Neural cell (in vitro differentiated cells): Measurements from ENCODE around the gene GPC5. TPM values are rescaled to one million over a fixed set of nuclear protein-coding genes. Genes with fewer than 3 reads are reported as not detected.

ENCODE experiments used
- H2AFZ ChIP-seq: fragments of 200-600, 300-800 bp; sonication (generic), shearing (Covaris generic); 2 replicates; pipeline ENCODE4 v1.6.0; 2014; ENCODE audit warnings: low read depth, mild to moderate bottlenecking, antibody characterized with exemption, low read length, moderate library complexity
- H3F3A ChIP-seq: fragments of 200-600 bp; shearing (Covaris generic); 2 replicates; pipeline ENCODE4 v1.6.1; 2016; ENCODE audit warnings: mild to moderate bottlenecking, moderate library complexity, mixed read lengths, antibody characterized with exemption, low read length; ENCODE audit not compliant: insufficient read depth, poor library complexity, severe bottlenecking
- H3K27ac ChIP-seq: fragments of 200-600, 300-800 bp; sonication (generic), shearing (Covaris generic); 2 replicates; pipeline ENCODE4 v1.5.1; 2014; ENCODE audit warnings: mild to moderate bottlenecking, low read length, moderate library complexity
- H3K27me3 ChIP-seq: fragments of 300-800, 200-600 bp; sonication (generic), shearing (Covaris generic); 2 replicates; pipeline ENCODE4 v1.6.0; 2014; ENCODE audit warnings: mild to moderate bottlenecking, low read depth, low read length, moderate library complexity; ENCODE audit not compliant: insufficient read depth
- H3K36me3 ChIP-seq: fragments of 300-800, 200-600 bp; sonication (generic), shearing (Covaris generic); 2 replicates; pipeline ENCODE4 v1.5.1; 2014; ENCODE audit warnings: mild to moderate bottlenecking, antibody characterized with exemption, low read length, moderate library complexity; ENCODE audit not compliant: insufficient read depth
- H3K4me2 ChIP-seq: fragments of 300-800, 200-600 bp; sonication (generic), shearing (Covaris generic); 2 replicates; pipeline ENCODE4 v1.6.0; 2014; ENCODE audit warnings: mild to moderate bottlenecking, low read length
- H3K4me3 ChIP-seq: fragments of 300-800, 200-600 bp; sonication (generic), shearing (Covaris generic); 2 replicates; pipeline ENCODE4 v1.5.1; 2014; ENCODE audit warnings: mild to moderate bottlenecking, low read length, moderate library complexity
- H3K79me2 ChIP-seq: fragments of 200-600 bp; shearing (Covaris generic); replicated peaks from 2 replicates; pipeline ENCODE4 v1.6.0; 2014; ENCODE audit warnings: mild to moderate bottlenecking, low read length, moderate library complexity; ENCODE audit not compliant: insufficient read depth
- H3K9ac ChIP-seq: fragments of 300-800, 200-600 bp; sonication (generic), shearing (Covaris generic); 2 replicates; pipeline ENCODE4 v1.6.1; 2016; ENCODE audit warnings: mild to moderate bottlenecking, low read length, mixed read lengths
- H3K9me2 ChIP-seq: fragments of 200-600 bp; shearing (Covaris generic); 2 replicates; pipeline ENCODE4 v1.6.1; 2016; ENCODE audit warnings: mild to moderate bottlenecking, low read length, mixed read lengths; ENCODE audit not compliant: insufficient read depth
- H3K9me3 ChIP-seq: fragments of 200-600, 300-800 bp; sonication (generic), shearing (Covaris generic); 2 replicates; pipeline ENCODE4 v1.6.1; 2016; ENCODE audit warnings: mild to moderate bottlenecking, mixed run types, low read length, moderate library complexity, mixed read lengths
- H4K20me1 ChIP-seq: fragments of 200-600 bp; shearing (Covaris generic); 2 replicates; pipeline ENCODE4 v1.6.1; 2016; ENCODE audit warnings: mild to moderate bottlenecking, mixed run types; ENCODE audit not compliant: insufficient read depth
- EP300 ChIP-seq: fragments of 450-650 bp; conservative IDR thresholded peaks from 2 replicates; pipeline ENCODE4 v1.6.1; 2014; ENCODE audit warnings: antibody characterized with exemption, mild to moderate bottlenecking, moderate library complexity; ENCODE audit not compliant: poor library complexity, severe bottlenecking
- EZH2 ChIP-seq: fragments of 200-600, 300-800 bp; shearing (Covaris generic), sonication (generic); IDR thresholded peaks from 2 replicates; pipeline ENCODE4 v1.6.1; 2014; ENCODE audit warnings: antibody characterized with exemption, low read length, borderline replicate concordance, mild to moderate bottlenecking; ENCODE audit not compliant: insufficient read depth, poor library complexity, severe bottlenecking
- MXI1 ChIP-seq: fragments of 450-650 bp; conservative IDR thresholded peaks from 2 replicates; pipeline ENCODE4 v1.6.1; 2014; ENCODE audit warnings: antibody characterized with exemption, mild to moderate bottlenecking; ENCODE audit not compliant: poor library complexity, severe bottlenecking
- POLR2AphosphoS5 ChIP-seq: IDR thresholded peaks from 2 replicates; pipeline ENCODE4 v1.6.1; 2012
- RAD21 ChIP-seq: fragments of 450-650 bp; conservative IDR thresholded peaks from 2 replicates; pipeline ENCODE4 v1.6.1; 2014; ENCODE audit warnings: antibody characterized with exemption, mild to moderate bottlenecking, moderate library complexity
- SMC3 ChIP-seq: fragments of 450-650 bp; conservative IDR thresholded peaks from 2 replicates; pipeline ENCODE4 v1.6.1; 2014; ENCODE audit warnings: antibody characterized with exemption, mild to moderate bottlenecking, moderate library complexity; ENCODE audit not compliant: poor library complexity
- TAF1 ChIP-seq: IDR thresholded peaks from 2 replicates; pipeline ENCODE4 v1.6.1; 2012; ENCODE audit warnings: low read depth
- polyA plus RNA-seq: library from polyadenylated mRNA; depleted of rRNA; stranded (reverse); fragments of >200 nt; gene quantifications from 2 replicates; pipeline ENCODE4 v1.2.3, GENCODE V29; 2014
- TF ChIP-seq, protein P1 (sequence below): IDR thresholded peaks from 2 replicates; pipeline ENCODE4 v1.6.1; 2012; ENCODE audit warnings: borderline replicate concordance
- TF ChIP-seq, protein P2 (sequence below): fragments of 450-650 bp; IDR thresholded peaks from 2 replicates; pipeline ENCODE4 v1.5.1; 2014; ENCODE audit warnings: antibody characterized with exemption, mild to moderate bottlenecking, moderate library complexity; ENCODE audit not compliant: poor library complexity, severe bottlenecking

Gene GPC5
- polyA plus RNA-seq, 1 donor from 2014 or later, result 5.0 TPM

DNA sequence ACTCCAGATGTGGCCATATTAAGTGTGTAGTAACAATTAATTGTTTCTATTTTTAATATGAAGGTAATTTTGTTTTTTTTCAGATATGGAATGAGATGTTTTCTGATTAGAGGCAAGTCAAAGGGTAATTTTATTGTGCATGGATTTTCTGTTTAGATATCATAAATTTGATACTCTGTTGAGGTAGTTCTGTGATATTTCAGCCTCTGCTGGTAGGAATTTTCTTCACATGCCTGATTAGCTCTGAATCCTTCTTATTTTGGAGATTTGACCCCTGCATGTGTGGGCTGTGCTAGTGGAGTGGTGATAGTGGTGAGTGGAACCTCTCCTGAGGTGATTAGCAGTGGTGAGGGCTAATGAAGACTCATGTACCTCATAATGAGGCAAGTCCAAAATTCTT lies 301.4 kb downstream of the GPC5 start:
- Histone ChIP-seq H3F3A (no peaks in the 10 kb centered on the region), H3K4me2 (no peak overlapping the region), H3K79me2 (no peaks in the 10 kb centered on the region), H3K9me2 (no peaks in the 10 kb centered on the region), H3K4me3 (no peak overlapping the region), H3K36me3 (no peaks in the 10 kb centered on the region), H4K20me1 (no peaks in the 10 kb centered on the region), H2AFZ (no peak overlapping the region), H3K27ac (no peak overlapping the region), H3K9ac (no peak overlapping the region), H3K9me3 (no peaks in the 10 kb centered on the region), H3K27me3 (no peaks in the 10 kb centered on the region)
- TF ChIP-seq MXI1, result no peak
- no peak for TF ChIP-seq RAD21
- TF ChIP-seq TAF1, result no peak
- no peak for TF ChIP-seq EP300
- TF ChIP-seq POLR2AphosphoS5, result no peak
- TF ChIP-seq EZH2, result no peak
- TF ChIP-seq, protein P1, sequence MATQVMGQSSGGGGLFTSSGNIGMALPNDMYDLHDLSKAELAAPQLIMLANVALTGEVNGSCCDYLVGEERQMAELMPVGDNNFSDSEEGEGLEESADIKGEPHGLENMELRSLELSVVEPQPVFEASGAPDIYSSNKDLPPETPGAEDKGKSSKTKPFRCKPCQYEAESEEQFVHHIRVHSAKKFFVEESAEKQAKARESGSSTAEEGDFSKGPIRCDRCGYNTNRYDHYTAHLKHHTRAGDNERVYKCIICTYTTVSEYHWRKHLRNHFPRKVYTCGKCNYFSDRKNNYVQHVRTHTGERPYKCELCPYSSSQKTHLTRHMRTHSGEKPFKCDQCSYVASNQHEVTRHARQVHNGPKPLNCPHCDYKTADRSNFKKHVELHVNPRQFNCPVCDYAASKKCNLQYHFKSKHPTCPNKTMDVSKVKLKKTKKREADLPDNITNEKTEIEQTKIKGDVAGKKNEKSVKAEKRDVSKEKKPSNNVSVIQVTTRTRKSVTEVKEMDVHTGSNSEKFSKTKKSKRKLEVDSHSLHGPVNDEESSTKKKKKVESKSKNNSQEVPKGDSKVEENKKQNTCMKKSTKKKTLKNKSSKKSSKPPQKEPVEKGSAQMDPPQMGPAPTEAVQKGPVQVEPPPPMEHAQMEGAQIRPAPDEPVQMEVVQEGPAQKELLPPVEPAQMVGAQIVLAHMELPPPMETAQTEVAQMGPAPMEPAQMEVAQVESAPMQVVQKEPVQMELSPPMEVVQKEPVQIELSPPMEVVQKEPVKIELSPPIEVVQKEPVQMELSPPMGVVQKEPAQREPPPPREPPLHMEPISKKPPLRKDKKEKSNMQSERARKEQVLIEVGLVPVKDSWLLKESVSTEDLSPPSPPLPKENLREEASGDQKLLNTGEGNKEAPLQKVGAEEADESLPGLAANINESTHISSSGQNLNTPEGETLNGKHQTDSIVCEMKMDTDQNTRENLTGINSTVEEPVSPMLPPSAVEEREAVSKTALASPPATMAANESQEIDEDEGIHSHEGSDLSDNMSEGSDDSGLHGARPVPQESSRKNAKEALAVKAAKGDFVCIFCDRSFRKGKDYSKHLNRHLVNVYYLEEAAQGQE, result no peak
- TF ChIP-seq, protein P2, sequence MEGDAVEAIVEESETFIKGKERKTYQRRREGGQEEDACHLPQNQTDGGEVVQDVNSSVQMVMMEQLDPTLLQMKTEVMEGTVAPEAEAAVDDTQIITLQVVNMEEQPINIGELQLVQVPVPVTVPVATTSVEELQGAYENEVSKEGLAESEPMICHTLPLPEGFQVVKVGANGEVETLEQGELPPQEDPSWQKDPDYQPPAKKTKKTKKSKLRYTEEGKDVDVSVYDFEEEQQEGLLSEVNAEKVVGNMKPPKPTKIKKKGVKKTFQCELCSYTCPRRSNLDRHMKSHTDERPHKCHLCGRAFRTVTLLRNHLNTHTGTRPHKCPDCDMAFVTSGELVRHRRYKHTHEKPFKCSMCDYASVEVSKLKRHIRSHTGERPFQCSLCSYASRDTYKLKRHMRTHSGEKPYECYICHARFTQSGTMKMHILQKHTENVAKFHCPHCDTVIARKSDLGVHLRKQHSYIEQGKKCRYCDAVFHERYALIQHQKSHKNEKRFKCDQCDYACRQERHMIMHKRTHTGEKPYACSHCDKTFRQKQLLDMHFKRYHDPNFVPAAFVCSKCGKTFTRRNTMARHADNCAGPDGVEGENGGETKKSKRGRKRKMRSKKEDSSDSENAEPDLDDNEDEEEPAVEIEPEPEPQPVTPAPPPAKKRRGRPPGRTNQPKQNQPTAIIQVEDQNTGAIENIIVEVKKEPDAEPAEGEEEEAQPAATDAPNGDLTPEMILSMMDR, result no peak
- TF ChIP-seq SMC3, result no peak

DNA sequence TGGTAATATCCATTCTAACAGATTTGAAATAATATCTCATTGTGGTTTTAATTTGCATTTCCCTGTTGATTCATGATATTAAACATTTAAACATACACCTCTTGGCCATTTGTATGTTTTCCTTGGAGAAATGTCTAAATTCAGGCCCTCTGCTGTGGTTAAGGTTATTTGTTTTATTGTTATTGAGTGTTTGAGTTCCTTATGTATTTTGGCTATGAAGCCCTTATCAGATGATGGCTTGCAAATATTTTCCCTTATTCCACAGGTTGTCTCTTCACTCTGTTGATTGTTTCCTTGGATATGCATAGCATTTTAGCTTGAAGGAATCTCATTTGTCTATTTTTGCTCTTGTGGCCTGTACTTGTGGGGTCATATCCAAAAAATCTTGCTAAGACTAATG lies 303.6 kb downstream of the GPC5 start:
- Histone ChIP-seq H3K79me2 (no peaks in the 10 kb centered on the region), H3K9ac (no peak overlapping the region), H3K4me2 (no peak overlapping the region), H3K9me3 (no peaks in the 10 kb centered on the region), H3K36me3 (no peaks in the 10 kb centered on the region), H3F3A (no peaks in the 10 kb centered on the region), H3K27me3 (no peaks in the 10 kb centered on the region), H3K9me2 (no peaks in the 10 kb centered on the region), H3K27ac (no peak overlapping the region), H2AFZ (no peak overlapping the region), H3K4me3 (no peak overlapping the region), H4K20me1 (no peaks in the 10 kb centered on the region)
- TF ChIP-seq POLR2AphosphoS5, result no peak
- TF ChIP-seq, protein P1, result no peak
- TF ChIP-seq, protein P2, result no peak
